22Rv1 (cell line): ENCODE results near the gene PGPEP1.

Experiments used
- ZFX ChIP-seq: fragments of 450-650 bp; IDR thresholded peaks from 2 replicates; pipeline ENCODE4 v1.6.1; 2017; ENCODE audit warnings: antibody characterized with exemption, borderline replicate concordance
- TF ChIP-seq, protein P1 (sequence below): fragments of 450-650 bp; IDR thresholded peaks from 2 replicates; pipeline ENCODE4 v1.5.1; 2017; ENCODE audit warnings: mild to moderate bottlenecking

DNA sequence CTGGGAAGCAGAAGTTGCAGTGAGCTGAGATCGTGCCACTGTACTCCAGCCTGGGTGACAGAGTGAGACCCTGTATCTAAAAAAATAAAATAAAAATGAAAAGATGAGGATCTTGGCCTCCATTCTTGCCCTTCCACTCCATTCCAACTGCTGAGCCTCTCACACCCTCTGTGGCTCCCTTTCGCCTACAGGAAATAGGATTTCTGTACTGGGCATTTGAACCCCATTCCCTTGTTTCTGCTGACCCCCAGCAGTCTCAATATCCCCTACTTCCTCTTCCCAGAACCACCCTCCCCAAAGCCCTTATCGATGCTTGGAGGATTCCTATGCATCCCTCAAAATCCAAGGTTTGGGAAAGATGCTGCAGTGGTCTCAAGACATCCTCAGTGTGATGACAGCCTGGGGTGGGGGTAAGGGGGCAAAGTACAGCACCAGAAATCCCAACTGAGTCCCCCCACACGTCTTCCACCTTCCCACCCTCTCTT is 33.1 kb downstream of the PGPEP1 start:
- TF ChIP-seq, protein P1, sequence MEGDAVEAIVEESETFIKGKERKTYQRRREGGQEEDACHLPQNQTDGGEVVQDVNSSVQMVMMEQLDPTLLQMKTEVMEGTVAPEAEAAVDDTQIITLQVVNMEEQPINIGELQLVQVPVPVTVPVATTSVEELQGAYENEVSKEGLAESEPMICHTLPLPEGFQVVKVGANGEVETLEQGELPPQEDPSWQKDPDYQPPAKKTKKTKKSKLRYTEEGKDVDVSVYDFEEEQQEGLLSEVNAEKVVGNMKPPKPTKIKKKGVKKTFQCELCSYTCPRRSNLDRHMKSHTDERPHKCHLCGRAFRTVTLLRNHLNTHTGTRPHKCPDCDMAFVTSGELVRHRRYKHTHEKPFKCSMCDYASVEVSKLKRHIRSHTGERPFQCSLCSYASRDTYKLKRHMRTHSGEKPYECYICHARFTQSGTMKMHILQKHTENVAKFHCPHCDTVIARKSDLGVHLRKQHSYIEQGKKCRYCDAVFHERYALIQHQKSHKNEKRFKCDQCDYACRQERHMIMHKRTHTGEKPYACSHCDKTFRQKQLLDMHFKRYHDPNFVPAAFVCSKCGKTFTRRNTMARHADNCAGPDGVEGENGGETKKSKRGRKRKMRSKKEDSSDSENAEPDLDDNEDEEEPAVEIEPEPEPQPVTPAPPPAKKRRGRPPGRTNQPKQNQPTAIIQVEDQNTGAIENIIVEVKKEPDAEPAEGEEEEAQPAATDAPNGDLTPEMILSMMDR, result no peak
- no peak for TF ChIP-seq ZFX
